H9 (cell line): ENCODE results near the gene MT1A. TPM values are rescaled to one million over a fixed set of nuclear protein-coding genes. Genes with fewer than 3 reads are reported as not detected.
A peak's percentile ranks its signal among the peaks of the same experiment; 100 is the strongest.

Experiments used
- DNase-seq: peaks from one replicate; pipeline ENCODE4 v3.0.0-alpha.2; 2017
- H2AFZ ChIP-seq: one replicate; pipeline ENCODE4 v1.6.1; 2013; ENCODE audit warnings: mild to moderate bottlenecking, low read length, control low read depth, moderate library complexity
- H2AK5ac ChIP-seq: 2 replicates; pipeline ENCODE4 v1.6.1; 2013; ENCODE audit warnings: low read length, control low read depth, mixed read lengths; ENCODE audit not compliant: insufficient read length
- H2BK120ac ChIP-seq: one replicate; pipeline ENCODE4 v1.6.1; 2013; ENCODE audit warnings: low read depth, mild to moderate bottlenecking, low read length, control low read depth, inconsistent platforms; ENCODE audit not compliant: poor library complexity, severe bottlenecking
- H2BK12ac ChIP-seq: 2 replicates; pipeline ENCODE4 v1.6.1; 2013; ENCODE audit warnings: low read length, control low read depth, mixed read lengths, low read depth; ENCODE audit not compliant: insufficient read length
- H2BK15ac ChIP-seq: 2 replicates; pipeline ENCODE4 v1.6.1; 2013; ENCODE audit warnings: low read depth, low read length, control low read depth
- H2BK20ac ChIP-seq: one replicate; pipeline ENCODE4 v1.6.1; 2013; ENCODE audit warnings: low read depth, mild to moderate bottlenecking, low read length, control low read depth, inconsistent platforms; ENCODE audit not compliant: poor library complexity, severe bottlenecking
- H2BK5ac ChIP-seq: 2 replicates; pipeline ENCODE4 v1.6.1; 2013; ENCODE audit warnings: low read length, control low read depth, mixed read lengths; ENCODE audit not compliant: insufficient read length
- H3K14ac ChIP-seq: 2 replicates; pipeline ENCODE4 v1.6.1; 2013; ENCODE audit warnings: low read length, control low read depth; ENCODE audit not compliant: insufficient read depth
- H3K18ac ChIP-seq: 2 replicates; pipeline ENCODE4 v1.6.1; 2013; ENCODE audit warnings: low read depth, mild to moderate bottlenecking, mixed read lengths, low read length, control low read depth; ENCODE audit not compliant: insufficient read length
- H3K23ac ChIP-seq: 2 replicates; pipeline ENCODE4 v1.6.1; 2013; ENCODE audit warnings: low read length, control low read depth, mixed read lengths, low read depth; ENCODE audit not compliant: insufficient read length
- H3K23me2 ChIP-seq: 2 replicates; pipeline ENCODE4 v1.6.1; 2013; ENCODE audit warnings: low read depth, mild to moderate bottlenecking, mixed read lengths, low read length, control low read depth; ENCODE audit not compliant: insufficient read length, poor library complexity, severe bottlenecking
- H3K27ac ChIP-seq: 2 replicates; pipeline ENCODE4 v1.5.1; 2013; ENCODE audit warnings: low read length, control low read depth, mixed read lengths, low read depth; ENCODE audit not compliant: insufficient read length
- H3K27me3 ChIP-seq: 2 replicates; pipeline ENCODE4 v1.6.1; 2013; ENCODE audit warnings: low read length, control low read depth, inconsistent platforms; ENCODE audit not compliant: insufficient read depth
- H3K4ac ChIP-seq: 2 replicates; pipeline ENCODE4 v1.6.1; 2013; ENCODE audit warnings: low read depth, mild to moderate bottlenecking, control low read depth, inconsistent platforms, low read length, moderate library complexity
- H3K4me1 ChIP-seq: 2 replicates; pipeline ENCODE4 v1.6.1; 2013; ENCODE audit warnings: low read length, control low read depth, inconsistent platforms; ENCODE audit not compliant: insufficient read depth
- H3K4me2 ChIP-seq: 2 replicates; pipeline ENCODE4 v1.6.1; 2013; ENCODE audit warnings: low read length, control low read depth, mixed read lengths; ENCODE audit not compliant: insufficient read length, insufficient read depth
- H3K56ac ChIP-seq: 2 replicates; pipeline ENCODE4 v1.6.1; 2013; ENCODE audit warnings: low read depth, mild to moderate bottlenecking, mixed read lengths, low read length, control low read depth; ENCODE audit not compliant: insufficient read length
- H3K79me1 ChIP-seq: 2 replicates; pipeline ENCODE4 v1.6.1; 2013; ENCODE audit warnings: low read depth, mild to moderate bottlenecking, moderate library complexity, low read length, control low read depth, inconsistent platforms; ENCODE audit not compliant: insufficient read depth, poor library complexity, severe bottlenecking
- H3K79me2 ChIP-seq: 2 replicates; pipeline ENCODE4 v1.6.1; 2013; ENCODE audit warnings: low read length, control low read depth, inconsistent platforms; ENCODE audit not compliant: insufficient read depth
- H3K9ac ChIP-seq: 2 replicates; pipeline ENCODE4 v1.6.1; 2013; ENCODE audit warnings: low read length, control low read depth, mixed read lengths; ENCODE audit not compliant: insufficient read length; ENCODE audit errors: extremely low read depth
- H3K9me3 ChIP-seq: one replicate; pipeline ENCODE4 v1.6.1; 2013; ENCODE audit warnings: low read depth, low read length, inconsistent platforms; ENCODE audit not compliant: control insufficient read depth
- H3T11ph ChIP-seq: one replicate; pipeline ENCODE4 v1.6.1; 2013; ENCODE audit warnings: mild to moderate bottlenecking, low read length, control low read depth, inconsistent platforms
- H4K20me1 ChIP-seq: one replicate; pipeline ENCODE4 v1.6.1; 2013; ENCODE audit not compliant: control insufficient read depth, insufficient read length, insufficient read depth
- H4K5ac ChIP-seq: 2 replicates; pipeline ENCODE4 v1.6.1; 2013; ENCODE audit warnings: low read depth, mild to moderate bottlenecking, mixed read lengths, low read length, control low read depth; ENCODE audit not compliant: insufficient read length
- H4K8ac ChIP-seq: replicated peaks from 2 replicates; pipeline ENCODE4 v1.6.1; 2013; ENCODE audit warnings: low read length, control low read depth, mixed read lengths, low read depth; ENCODE audit not compliant: insufficient read length
- H4K91ac ChIP-seq: 2 replicates; pipeline ENCODE4 v1.6.1; 2013; ENCODE audit warnings: low read depth, mild to moderate bottlenecking, moderate library complexity, mixed read lengths, low read length, control low read depth; ENCODE audit not compliant: insufficient read length
- H3K27ac Mint-ChIP-seq, 3 experiments: 2 replicates in 2 of 3; 3 replicates in 1 of 3; pipeline ENCODE4 v1.8.0; 2020 to 2021; ENCODE audit warnings: mixed read lengths in 3 of 3, mild to moderate bottlenecking in 1 of 3, moderate library complexity in 1 of 3
- H3K27me3 Mint-ChIP-seq: 2 replicates; pipeline ENCODE4 v1.8.0; 2021; ENCODE audit warnings: low read depth, mild to moderate bottlenecking, moderate library complexity, mixed read lengths
- H3K36me3 Mint-ChIP-seq, 3 experiments: 2 replicates in 2 of 3; 3 replicates in 1 of 3; pipeline ENCODE4 v1.8.0; 2020 to 2021; ENCODE audit warnings: low read depth in 3 of 3, mixed read lengths in 3 of 3; ENCODE audit not compliant: insufficient read depth in 1 of 3
- H3K4me1 Mint-ChIP-seq, 2 experiments: 2 replicates each; pipeline ENCODE4 v1.8.0; 2020; ENCODE audit warnings: mixed read lengths in 2 of 2
- H3K4me3 Mint-ChIP-seq, 2 experiments: 2 replicates in 1 of 2; 3 replicates in 1 of 2; pipeline ENCODE4 v1.8.0; 2020 to 2021; ENCODE audit warnings: mild to moderate bottlenecking in 2 of 2, mixed read lengths in 2 of 2, moderate library complexity in 1 of 2
- H3K9me3 Mint-ChIP-seq, 2 experiments: 2 replicates in 1 of 2; 3 replicates in 1 of 2; pipeline ENCODE4 v1.8.0; 2020; ENCODE audit warnings: mild to moderate bottlenecking in 2 of 2, mixed read lengths in 2 of 2, moderate library complexity in 1 of 2
- CTCF ChIP-seq: fragments of 200-600 bp; sonication (generic); conservative IDR thresholded peaks from 3 replicates; pipeline ENCODE4 v1.8.0; 2021; ENCODE audit warnings: antibody characterized with exemption, mild to moderate bottlenecking
- WGBS: extraction: QIAGEN DNeasy Blood & Tissue Kit; methylation state at CpG from one replicate; pipeline ENCODE4 v1.1.7; 2013; ENCODE audit warnings: missing lambda C conversion rate, low lambda C conversion rate, mixed read lengths; ENCODE audit not compliant: insufficient read length; ENCODE audit errors: extremely low coverage; 5-methylcytosine and 5-hydroxymethylcytosine counted together
- total RNA-seq: library from RNA; stranded (reverse); gene quantifications from 2 replicates; pipeline ENCODE4 v1.2.1, GENCODE V29; 2021

The MT1A gene
- total RNA-seq, 1 experiment from 2014 or later = not detected

DNA sequence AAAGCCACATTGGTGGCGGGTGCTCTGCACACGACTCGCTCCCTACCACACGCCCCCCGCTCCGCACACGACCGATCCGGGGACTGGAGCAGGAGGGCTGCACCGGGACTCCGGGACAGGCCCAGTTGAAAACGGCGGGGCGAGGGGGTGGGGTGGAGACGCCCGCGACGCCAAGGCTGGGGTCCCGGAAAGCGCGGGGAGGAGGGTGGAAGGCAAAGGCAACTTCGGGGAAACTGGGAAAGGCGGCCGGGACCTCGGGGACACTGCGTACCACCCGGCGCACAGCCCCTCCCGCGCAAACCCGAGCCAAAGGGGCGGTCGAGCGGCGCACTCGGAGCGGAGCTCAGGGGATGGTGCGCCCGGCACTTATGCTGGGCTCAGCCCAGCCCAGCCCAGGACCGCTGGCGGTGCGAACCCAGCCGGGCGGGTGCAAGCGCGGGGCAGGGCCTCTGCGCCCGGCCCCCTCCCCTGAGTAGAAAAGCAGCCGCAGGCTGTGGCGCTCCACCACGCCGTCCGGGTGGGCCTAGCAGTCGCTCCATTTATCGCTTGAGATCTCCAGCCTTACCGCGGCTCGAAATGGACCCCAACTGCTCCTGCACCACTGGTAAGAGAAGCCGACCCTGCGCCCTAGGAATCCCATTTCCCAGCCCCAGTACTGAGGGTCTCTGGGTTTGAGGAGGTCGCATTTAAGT is 6.2 kb upstream of the MT1A start, which contains the start of gene MT1M:
TSS of gene MT1M (plus strand) at position 504 of the 692 bp plus-strand sequence. CDS start at position 577, 73 bp downstream.
- Histone ChIP-seq H3K9ac (no peak within 1 kb of the TSS), H2BK120ac (no peak within 1 kb of the TSS), H3K79me1 (no peaks in the 10 kb centered on the region), H3K27ac (no peak within 1 kb of the TSS), H3K23me2 (peaks cover 7% of the 10 kb centered on the region), H2BK12ac (no peak within 1 kb of the TSS), H2BK5ac (no peak within 1 kb of the TSS), H3T11ph (no peak within 1 kb of the TSS), H3K27me3 (peaks cover 90% of the 10 kb centered on the region), H3K56ac (no peak within 1 kb of the TSS), H3K4ac (no peak within 1 kb of the TSS), H4K8ac (no peak within 1 kb of the TSS), H2AK5ac (no peak within 1 kb of the TSS), H3K4me2 (peak within 1 kb of the TSS; percentile 77), H3K18ac (no peak within 1 kb of the TSS), H4K5ac (no peak within 1 kb of the TSS), H3K79me2 (no peaks in the 10 kb centered on the region), H4K20me1 (no peaks in the 10 kb centered on the region), H2BK15ac (no peak within 1 kb of the TSS), H4K91ac (no peak within 1 kb of the TSS), H3K23ac (no peak within 1 kb of the TSS), H3K4me1 (no peaks in the 10 kb centered on the region), H2AFZ (no peak within 1 kb of the TSS), H3K14ac (no peak within 1 kb of the TSS), H3K9me3 (no peaks in the 10 kb centered on the region), H2BK20ac (no peak within 1 kb of the TSS)
- H3K27me3 Mint-ChIP-seq = peaks cover 99% of the 10 kb centered on the region
- no peak for DNase-seq
- H3K4me1 Mint-ChIP-seq = peaks cover 13 to 27% of the 10 kb centered on the region in 2 experiments
- no CpG with 5 or more reads among the region's 61 CpGs for WGBS
- TF ChIP-seq CTCF = no peak
- H3K27ac Mint-ChIP-seq = no peak within 1 kb of the TSS
- peak within 1 kb of the TSS; percentile 66 to 79 for H3K4me3 Mint-ChIP-seq
- H3K9me3 Mint-ChIP-seq = peaks cover 0 to 12% of the 10 kb centered on the region in 2 experiments; a peak in 2 of 5 replicates
- H3K36me3 Mint-ChIP-seq = no peaks in the 10 kb centered on the region; a peak in 1 of 7 replicates
